ENCODE measurements around the gene ZBTB17.

DNA sequence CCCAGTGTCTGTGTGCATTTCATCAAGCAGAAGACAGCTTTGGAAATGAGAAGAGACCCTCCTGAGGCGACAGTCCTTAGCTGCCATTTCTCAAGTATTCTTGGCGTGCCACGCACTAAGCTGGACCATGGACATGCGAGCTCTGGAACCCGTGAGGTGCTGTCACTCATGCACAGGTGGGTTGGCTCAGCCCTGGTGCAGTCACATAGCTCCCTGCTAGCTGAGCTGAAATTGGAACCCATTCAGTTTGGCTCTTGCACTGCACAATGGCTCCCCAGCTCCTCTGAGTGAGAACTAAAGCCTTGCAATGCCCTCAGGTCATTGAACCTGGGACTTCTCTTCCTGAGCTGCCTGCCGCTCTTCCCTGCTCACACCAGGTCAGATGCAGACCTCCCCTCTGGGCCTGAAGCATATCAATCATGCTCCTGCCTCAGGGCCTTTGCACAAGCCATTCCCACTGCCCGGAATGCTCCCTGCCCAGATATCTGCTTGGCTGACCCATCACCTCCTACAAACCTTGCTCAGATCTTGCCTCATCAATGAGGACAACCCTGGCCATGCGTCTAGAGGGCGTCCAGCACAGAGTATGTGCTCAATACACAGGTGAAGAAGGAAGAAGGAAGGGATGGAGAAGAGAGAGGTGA, 21.9 kb upstream of the ZBTB17 start:
- TF ChIP-seq, protein P1, sequence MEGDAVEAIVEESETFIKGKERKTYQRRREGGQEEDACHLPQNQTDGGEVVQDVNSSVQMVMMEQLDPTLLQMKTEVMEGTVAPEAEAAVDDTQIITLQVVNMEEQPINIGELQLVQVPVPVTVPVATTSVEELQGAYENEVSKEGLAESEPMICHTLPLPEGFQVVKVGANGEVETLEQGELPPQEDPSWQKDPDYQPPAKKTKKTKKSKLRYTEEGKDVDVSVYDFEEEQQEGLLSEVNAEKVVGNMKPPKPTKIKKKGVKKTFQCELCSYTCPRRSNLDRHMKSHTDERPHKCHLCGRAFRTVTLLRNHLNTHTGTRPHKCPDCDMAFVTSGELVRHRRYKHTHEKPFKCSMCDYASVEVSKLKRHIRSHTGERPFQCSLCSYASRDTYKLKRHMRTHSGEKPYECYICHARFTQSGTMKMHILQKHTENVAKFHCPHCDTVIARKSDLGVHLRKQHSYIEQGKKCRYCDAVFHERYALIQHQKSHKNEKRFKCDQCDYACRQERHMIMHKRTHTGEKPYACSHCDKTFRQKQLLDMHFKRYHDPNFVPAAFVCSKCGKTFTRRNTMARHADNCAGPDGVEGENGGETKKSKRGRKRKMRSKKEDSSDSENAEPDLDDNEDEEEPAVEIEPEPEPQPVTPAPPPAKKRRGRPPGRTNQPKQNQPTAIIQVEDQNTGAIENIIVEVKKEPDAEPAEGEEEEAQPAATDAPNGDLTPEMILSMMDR (IDR thresholded peaks at IDR 0.05; ENCODE audit: low read depth, low read length): no peak
- TF ChIP-seq POLR2A (IDR thresholded peaks at IDR 0.05; ENCODE audit: extremely low read depth, insufficient read length): no peak
